Measurements from ENCODE around the gene JPH4.

- TF ChIP-seq CTCF (IDR thresholded peaks at IDR 0.05) = no peak
- no peak for TF ChIP-seq EZH2 (IDR thresholded peaks at IDR 0.05)
These were observed 48.4 kb upstream of the JPH4 start for GRCh38 chr14:23626946-23627345.
